Heart left ventricle (tissue), 16 donors: ENCODE results near the gene SLC22A13. TPM values are rescaled to one million over a fixed set of nuclear protein-coding genes. Genes with fewer than 3 reads are reported as not detected.

Experiments
- ATAC-seq, 4 donors: fragments of 200-7000 bp; cut with Tn5 transposase; one replicate each; pipeline ENCODE4 v1.9.1; 2020 to 2022; ENCODE audit warnings: moderate library complexity in 4 of 4, mild to moderate bottlenecking in 3 of 4, moderate number of reproducible peaks in 1 of 4
- DNase-seq, 5 donors: peaks; one replicate each; pipeline ENCODE4 v3.0.0-alpha.2; 2020
- H3K27ac ChIP-seq, 12 donors: fragments of 200-600 bp; sonication (generic) in 4 of 12; one replicate each; pipeline versions ENCODE4 v1.5.0 to v1.8.0; 2016 to 2022; ENCODE audit warnings: mild to moderate bottlenecking in 2 of 12
- H3K27me3 ChIP-seq, 9 donors: fragments of 200-600 bp; sonication (generic) in 2 of 9; one replicate each; pipeline versions ENCODE4 v1.5.1 to v1.8.0; 2016 to 2022; ENCODE audit warnings: mild to moderate bottlenecking in 3 of 9
- H3K36me3 ChIP-seq, 9 donors: fragments of 200-600 bp; sonication (generic) in 2 of 9; one replicate each; pipeline versions ENCODE4 v1.5.0 to v1.8.0; 2018 to 2022; ENCODE audit warnings: mild to moderate bottlenecking in 2 of 9
- H3K4me1 ChIP-seq, 12 donors: fragments of 200-600 bp; sonication (generic) in 4 of 12; one replicate each; pipeline versions ENCODE4 v1.5.0 to v1.8.0; 2016 to 2022; ENCODE audit warnings: mild to moderate bottlenecking in 3 of 12
- H3K4me3 ChIP-seq, 12 donors: fragments of 200-600 bp; sonication (generic) in 4 of 12; one replicate each; pipeline versions ENCODE4 v1.5.0 to v1.8.0; 2017 to 2022; ENCODE audit warnings: mild to moderate bottlenecking in 9 of 12, moderate library complexity in 4 of 12
- H3K9me3 ChIP-seq, 12 donors: fragments of 200-600 bp; sonication (generic) in 4 of 12; one replicate each; pipeline versions ENCODE4 v1.5.0 to v1.8.0; 2016 to 2022; ENCODE audit warnings: mild to moderate bottlenecking in 1 of 12
- CTCF ChIP-seq, 12 donors: fragments of 200-600 bp; sonication (generic) in 4 of 12; IDR thresholded peaks; one replicate each; pipeline versions ENCODE4 v1.5.0 to v1.8.0; 2018 to 2022; ENCODE audit warnings: antibody characterized with exemption in 12 of 12, mild to moderate bottlenecking in 5 of 12
- POLR2A ChIP-seq, 2 donors: fragments of 450-650 bp; IDR thresholded peaks; one replicate each; pipeline ENCODE4 v1.6.1; 2017; ENCODE audit warnings: antibody characterized with exemption in 2 of 2, mild to moderate bottlenecking in 2 of 2, moderate library complexity in 2 of 2
- WGBS, 4 donors: extraction: QIAGEN DNeasy Blood & Tissue Kit in 2 of 4; methylation state at CpG; one replicate each; pipeline versions ENCODE4 v1.1.5 to v1.1.7; 2013 to 2018; 5-methylcytosine and 5-hydroxymethylcytosine counted together
- intact Hi-C, 10 donors: fragments of 100-400 bp; cut with DNase I; formaldehyde crosslinking; loops; one replicate each; pipeline versions ENCODE4 v1.11.1 to v1.14.2; 2022
- polyA plus RNA-seq, 2 donors: library from polyadenylated mRNA; stranded (reverse); fragments of 200-250 nt; gene quantifications; one replicate each; pipeline ENCODE4 v1.2.3, GENCODE V29; 2013
- total RNA-seq, 9 donors: library from RNA; depleted of rRNA in 2 of 9; stranded (reverse); fragments of >200 nt in 2 of 9; fragmentation: NEBNext Ultra II Directional in 3 of 9; extraction: Animal tissue kit (Norgen Biotek cat#: 25700) in 3 of 9; gene quantifications; one replicate each; pipeline versions ENCODE4 v1.1.0 to v1.2.4, GENCODE V29; 2016 to 2023
- donor health status: ischemic (EF 13 %, LVEDD 7.1; RV severe dilation, severe dysfunction).
- donor health status: healthy with polysubstance abuse.
- donor health status: DM: no; HTN: yes; CAD: no.
- donor health status: DM: no; HTN: no; CAD: no.
- donor health status: ischemic (EF 25% LVEDD 6.9; RV normal size, moderate dysfunction).
- donor health status: ischemic (EF 25% LVEDD 5.7; RV mildly dilated, moderate dysfunction).
- donor health status: healthy.
- donor health status: DM: yes; HTN: yes; CAD: no.
- donor health status: ischemic (EF 35%, LVEDD 5.7; RV mildly dilated, moderate dysfunction).
- donor health status: nonischemic (EF 11% LVEDD 7.7; RV severe dilation, severe dysfunction).
- donor health status: DM: yes; HTN: yes; CAD: no.
- donor health status: PGD.
- donor health status: ischemic (EF 29% LVEDD 5.4; RV normal size, mild dysfunction).
- donor health status: nonischemic (EF 23%, LVEDD 6.1; RV moderate dilation, normal function).

Gene SLC22A13
- total and polyA plus RNA-seq, 11 donors: 0.07 to 0.24 (median 0.13) TPM; not detected in 5

GRCh38 chr3:38314112-38314763, 48.6 kb downstream of the SLC22A13 start:
- no peak for DNase-seq
- Histone ChIP-seq H3K4me1 (peaks cover 0 to 4% (median 0%) of the 10 kb centered on the region in 12 donors), H3K9me3 (no peaks in the 10 kb centered on the region), H3K36me3 (no peaks in the 10 kb centered on the region), H3K27me3 (no peaks in the 10 kb centered on the region), H3K27ac (no peak overlapping the region), H3K4me3 (no peak overlapping the region)
- WGBS, 4 donors: 34 to 52% (median 47%) methylated on average over 4 of the region's 4 CpGs
- TF ChIP-seq CTCF (IDR thresholded peaks at IDR 0.05) (no peak), POLR2A (IDR thresholded peaks at IDR 0.05) (no peak)
- ATAC-seq: no peak
- intact Hi-C loops: no loop called here

- intact Hi-C loops: no loop called here
- no peak for ATAC-seq
- Histone ChIP-seq H3K27ac (no peak overlapping the region), H3K4me3 (no peak overlapping the region), H3K9me3 (no peaks in the 10 kb centered on the region), H3K27me3 (no peaks in the 10 kb centered on the region), H3K4me1 (peaks cover 0 to 4% (median 0%) of the 10 kb centered on the region in 12 donors), H3K36me3 (no peaks in the 10 kb centered on the region)
- TF ChIP-seq POLR2A (IDR thresholded peaks at IDR 0.05) (no peak), CTCF (IDR thresholded peaks at IDR 0.05) (no peak)
- WGBS, 4 donors: 74 to 83% (median 77%) methylated on average over 5 of the region's 5 CpGs
- no peak for DNase-seq
Measured at GRCh38 chr3:38314764-38315487, 49.3 kb downstream of the SLC22A13 start.

- H3K4me3 ChIP-seq: no peak overlapping the region
- intact Hi-C loops: no loop called here
- H3K36me3 ChIP-seq: no peaks in the 10 kb centered on the region
- H3K27ac ChIP-seq: no peak overlapping the region
- H3K27me3 ChIP-seq: no peaks in the 10 kb centered on the region
- ATAC-seq (no peak), DNase-seq (no peak)
- WGBS, 4 donors: 84 to 90% (median 87%) methylated on average over 10 of the region's 10 CpGs
- TF ChIP-seq CTCF (IDR thresholded peaks at IDR 0.05) (no peak), POLR2A (IDR thresholded peaks at IDR 0.05) (no peak)
- no peaks in the 10 kb centered on the region for H3K9me3 ChIP-seq
- peaks cover 0 to 4% (median 0%) of the 10 kb centered on the region in 12 donors for H3K4me1 ChIP-seq
Measured at GRCh38 chr3:38315488-38316230, 50.0 kb downstream of the SLC22A13 start.
